SK-N-SH treated with all-trans-retinoic acid at 6 μM for 48 hours (cell line): ENCODE data around the gene GAD1.

Experiments
- BACH2 ChIP-seq: fragments of 250-450 bp; sonication (Bioruptor Pico); IDR thresholded peaks from 2 replicates; pipeline ENCODE4 v1.9.0; 2021; ENCODE audit warnings: mild to moderate bottlenecking, borderline replicate concordance
- GLIS3 ChIP-seq: fragments of 250-450 bp; sonication (Bioruptor Pico); IDR thresholded peaks from 2 replicates; pipeline ENCODE4 v1.5.0; 2020; ENCODE audit warnings: mild to moderate bottlenecking, moderate library complexity
- ISL1 ChIP-seq: fragments of 250-450 bp; sonication (Bioruptor Pico); IDR thresholded peaks from 2 replicates; pipeline ENCODE4 v2.1.2; 2022; ENCODE audit warnings: mild to moderate bottlenecking, moderate library complexity
- OSR1 ChIP-seq: fragments of 250-450 bp; sonication (Bioruptor Pico); IDR thresholded peaks from 2 replicates; pipeline ENCODE4 v1.8.0; 2022; ENCODE audit warnings: moderate library complexity, mild to moderate bottlenecking, inconsistent platforms
- PATZ1 ChIP-seq: fragments of 250-450 bp; sonication (Bioruptor Pico); IDR thresholded peaks from 2 replicates; pipeline ENCODE4 v1.8.0; 2020; ENCODE audit warnings: mild to moderate bottlenecking, moderate library complexity, borderline replicate concordance
- TCF4 ChIP-seq: fragments of 250-450 bp; sonication (Bioruptor Pico); IDR thresholded peaks from 2 replicates; pipeline ENCODE4 v1.8.0; 2021; ENCODE audit warnings: mild to moderate bottlenecking, moderate library complexity, borderline replicate concordance
- ZC3H10 ChIP-seq: fragments of 250-450 bp; sonication (Bioruptor Pico); IDR thresholded peaks from 2 replicates; pipeline ENCODE4 v1.5.1; 2021; ENCODE audit warnings: mild to moderate bottlenecking, moderate library complexity
- ZFP3 ChIP-seq: fragments of 250-450 bp; sonication (Bioruptor Pico); IDR thresholded peaks from 2 replicates; pipeline ENCODE4 v1.5.0; 2020; ENCODE audit warnings: mild to moderate bottlenecking, moderate library complexity
- ZFP30 ChIP-seq: fragments of 450-650 bp; formaldehyde crosslinking; IDR thresholded peaks from 2 replicates; pipeline ENCODE4 v1.5.0; 2022; ENCODE audit warnings: mild to moderate bottlenecking, moderate library complexity
- ZNF565 ChIP-seq: fragments of 450-650 bp; formaldehyde crosslinking; conservative IDR thresholded peaks from 2 replicates; pipeline ENCODE4 v1.5.0; 2020; ENCODE audit warnings: low read depth, mild to moderate bottlenecking, moderate library complexity
- ZNF70 ChIP-seq: fragments of 450-650 bp; formaldehyde crosslinking; IDR thresholded peaks from 2 replicates; pipeline ENCODE4 v1.5.0; 2020; ENCODE audit warnings: mild to moderate bottlenecking, moderate library complexity

- TF ChIP-seq GLIS3 (CRISPR knock-in tag) (no peak), PATZ1 (no peak), ZC3H10 (no peak), OSR1 (CRISPR knock-in tag) (no peak), ISL1 (no peak), ZNF565 (CRISPR knock-in tag) (no peak), ZFP3 (CRISPR knock-in tag) (no peak), ZFP30 (CRISPR knock-in tag) (no peak), BACH2 (CRISPR knock-in tag) (no peak), TCF4 (CRISPR knock-in tag) (no peak), ZNF70 (CRISPR knock-in tag) (no peak)
Measured at GRCh38 chr2:170827841-170828532, 11.3 kb downstream of the GAD1 start.
